Measurements from ENCODE around the gene WEE1. TPM values are rescaled to one million over a fixed set of nuclear protein-coding genes. Genes with fewer than 3 reads are reported as not detected.
A peak's percentile ranks its signal among the peaks of the same experiment; 100 is the strongest.

The WEE1 gene
- polyA plus RNA-seq, 1 donor (not counting 4 experiments of a cell fraction or from before 2014, with no cell fraction given): 39.2 TPM

DNA sequence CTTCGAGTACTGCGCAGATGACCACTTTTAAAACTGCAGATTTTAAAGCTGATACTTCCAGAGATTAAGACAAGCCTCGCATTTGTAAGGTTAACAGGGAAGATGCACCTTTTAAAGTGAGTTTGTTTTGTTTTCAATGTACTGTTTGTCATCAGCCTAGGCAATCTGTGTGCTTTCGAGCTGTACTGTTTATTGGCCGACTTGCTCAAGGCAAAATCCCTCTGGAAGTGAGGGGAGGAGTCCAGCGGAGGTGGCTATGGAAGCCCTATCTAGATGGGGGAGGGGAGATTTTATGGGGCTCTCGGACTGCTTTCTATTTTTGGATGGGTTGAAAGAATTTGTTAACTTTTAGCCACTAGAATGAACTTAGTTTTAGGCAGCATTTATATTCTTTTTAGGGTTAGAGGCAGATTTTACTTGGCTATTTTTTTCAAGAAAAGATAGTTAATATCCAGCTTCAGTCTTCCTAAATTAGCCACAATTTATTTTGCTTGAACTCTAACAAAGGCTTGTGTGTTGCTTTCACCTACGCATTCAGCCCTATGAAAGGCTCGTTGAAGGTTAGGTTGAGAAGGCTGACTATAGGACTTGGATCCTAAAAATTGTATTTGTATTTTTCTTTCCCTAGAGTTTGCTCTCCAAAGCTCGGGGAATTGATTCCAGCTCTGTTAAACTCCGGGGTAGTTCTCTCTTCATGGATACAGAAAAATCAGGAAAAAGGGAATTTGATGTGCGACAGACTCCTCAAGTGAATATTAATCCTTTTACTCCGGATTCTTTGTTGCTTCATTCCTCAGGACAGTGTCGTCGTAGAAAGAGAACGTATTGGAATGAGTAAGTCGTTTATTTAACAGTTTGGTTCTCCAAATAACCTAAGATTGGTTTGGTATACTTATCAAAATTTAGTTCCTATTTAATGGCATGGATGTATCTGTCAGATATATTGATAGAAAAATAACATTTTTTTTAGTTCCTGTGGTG, 2.1 kb downstream of the WEE1 start:
- dilution Hi-C loops (cut with MboI; ENCODE audit: extremely low pct_ligation_motif_present, low sequenced_read_pairs): no loop called here
- Histone ChIP-seq H3K9me3 (ENCODE audit: control insufficient read depth, low read depth, low read length) (no peaks in the 10 kb centered on the region), H3K9ac (ENCODE audit: control insufficient read depth, extremely low read depth, insufficient read depth, low read length) (peak overlapping the region; percentile 87), H3K4me3 (ENCODE audit: control insufficient read depth in 2 of 3, extremely low read depth in 1 of 3, insufficient read depth in 2 of 3, low read depth in 1 of 3, low read length in 3 of 3) (peak overlapping the region; percentile 71 to 86 (median 71)), H3K9me1 (ENCODE audit: control insufficient read depth, extremely low read depth, insufficient read depth, low read length) (no peaks in the 10 kb centered on the region), H3K27me3 (ENCODE audit: control insufficient read depth, extremely low read depth, insufficient read depth, low read length) (no peaks in the 10 kb centered on the region), H3K4me1 (ENCODE audit: control insufficient read depth, extremely low read depth, insufficient read depth, low read length) (peaks cover 28% of the 10 kb centered on the region), H3K4me2 (ENCODE audit: control insufficient read depth, extremely low read depth, insufficient read depth, low read depth, low read length) (peak overlapping the region; percentile 83), H3K27ac (ENCODE audit: control insufficient read depth, insufficient read depth, low read length) (peak overlapping the region; percentile 95), H3K79me2 (ENCODE audit: control insufficient read depth, insufficient read depth, low read length) (peaks cover 67% of the 10 kb centered on the region), H2AFZ (ENCODE audit: control insufficient read depth, low read length) (no peak overlapping the region), H3K36me3 (ENCODE audit: control insufficient read depth in 2 of 2, extremely low read depth in 1 of 2, insufficient read depth in 2 of 2, low read length in 2 of 2) (peaks cover 2 to 8% of the 10 kb centered on the region in 2 experiments), H4K20me1 (ENCODE audit: control insufficient read depth, extremely low read depth, insufficient read depth, low read length) (no peaks in the 10 kb centered on the region)
- peak; percentile 46 for FAIRE-seq
- TF ChIP-seq, protein P1, sequence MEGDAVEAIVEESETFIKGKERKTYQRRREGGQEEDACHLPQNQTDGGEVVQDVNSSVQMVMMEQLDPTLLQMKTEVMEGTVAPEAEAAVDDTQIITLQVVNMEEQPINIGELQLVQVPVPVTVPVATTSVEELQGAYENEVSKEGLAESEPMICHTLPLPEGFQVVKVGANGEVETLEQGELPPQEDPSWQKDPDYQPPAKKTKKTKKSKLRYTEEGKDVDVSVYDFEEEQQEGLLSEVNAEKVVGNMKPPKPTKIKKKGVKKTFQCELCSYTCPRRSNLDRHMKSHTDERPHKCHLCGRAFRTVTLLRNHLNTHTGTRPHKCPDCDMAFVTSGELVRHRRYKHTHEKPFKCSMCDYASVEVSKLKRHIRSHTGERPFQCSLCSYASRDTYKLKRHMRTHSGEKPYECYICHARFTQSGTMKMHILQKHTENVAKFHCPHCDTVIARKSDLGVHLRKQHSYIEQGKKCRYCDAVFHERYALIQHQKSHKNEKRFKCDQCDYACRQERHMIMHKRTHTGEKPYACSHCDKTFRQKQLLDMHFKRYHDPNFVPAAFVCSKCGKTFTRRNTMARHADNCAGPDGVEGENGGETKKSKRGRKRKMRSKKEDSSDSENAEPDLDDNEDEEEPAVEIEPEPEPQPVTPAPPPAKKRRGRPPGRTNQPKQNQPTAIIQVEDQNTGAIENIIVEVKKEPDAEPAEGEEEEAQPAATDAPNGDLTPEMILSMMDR (optimal IDR thresholded peaks at IDR 0.05 in 1 of 3, IDR thresholded peaks at IDR 0.05 in 1 of 3, conservative IDR thresholded peaks at IDR 0.05 in 1 of 3; ENCODE audit: extremely low read depth in 1 of 3, insufficient read depth in 2 of 3, low read length in 3 of 3): no peak
- no peak for TF ChIP-seq EZH2 (IDR thresholded peaks at IDR 0.05; ENCODE audit: low read length)
- DNase-seq (ENCODE audit: low read depth, low spot score): no peak

DNA sequence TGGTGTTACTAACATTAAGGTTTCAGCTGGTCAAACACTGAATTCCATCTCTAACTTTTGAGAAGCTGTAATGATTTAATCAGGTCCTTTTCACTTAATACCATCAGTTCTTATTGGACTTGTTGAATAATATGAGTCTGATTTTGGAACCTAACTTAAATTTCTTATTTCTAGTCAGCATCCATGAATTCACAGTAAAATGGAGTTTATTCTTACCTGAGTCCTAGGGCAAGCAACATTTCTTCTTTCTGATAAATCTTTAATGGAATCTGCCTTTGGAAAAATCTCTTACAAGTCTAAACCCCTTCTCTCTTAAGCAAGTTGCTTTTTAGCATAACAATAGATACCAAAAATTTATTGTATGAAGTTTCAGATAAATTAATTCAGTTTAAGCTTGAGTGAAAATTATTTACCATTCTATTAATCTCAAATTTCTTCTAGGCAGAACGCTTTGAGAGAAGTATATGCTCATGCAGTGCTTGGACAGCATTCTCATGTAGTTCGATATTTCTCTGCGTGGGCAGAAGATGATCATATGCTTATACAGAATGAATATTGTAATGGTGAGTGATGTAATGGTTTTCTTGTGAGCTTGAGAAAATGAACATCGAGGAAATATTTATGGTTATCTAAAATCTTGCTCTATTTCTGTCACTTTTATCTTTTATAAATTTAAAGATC, 3.4 kb downstream of the WEE1 start:
- H4K20me1 ChIP-seq (ENCODE audit: control insufficient read depth, extremely low read depth, insufficient read depth, low read length): no peaks in the 10 kb centered on the region
- peak overlapping the region; percentile 95 for H3K27ac ChIP-seq (ENCODE audit: control insufficient read depth, insufficient read depth, low read length)
- H3K4me3 ChIP-seq (ENCODE audit: control insufficient read depth in 2 of 3, extremely low read depth in 1 of 3, insufficient read depth in 2 of 3, low read depth in 1 of 3, low read length in 3 of 3): peak overlapping the region; percentile 71 to 86 (median 71)
- no peak overlapping the region for H2AFZ ChIP-seq (ENCODE audit: control insufficient read depth, low read length)
- FAIRE-seq (no peak), DNase-seq (ENCODE audit: low read depth, low spot score) (no peak)
- TF ChIP-seq, protein P1 (optimal IDR thresholded peaks at IDR 0.05 in 1 of 3, IDR thresholded peaks at IDR 0.05 in 1 of 3, conservative IDR thresholded peaks at IDR 0.05 in 1 of 3; ENCODE audit: extremely low read depth in 1 of 3, insufficient read depth in 2 of 3, low read length in 3 of 3): no peak
- TF ChIP-seq EZH2 (IDR thresholded peaks at IDR 0.05; ENCODE audit: low read length): no peak
- H3K9me3 ChIP-seq (ENCODE audit: control insufficient read depth, low read depth, low read length): no peaks in the 10 kb centered on the region
- H3K9me1 ChIP-seq (ENCODE audit: control insufficient read depth, extremely low read depth, insufficient read depth, low read length): no peaks in the 10 kb centered on the region
- peaks cover 15% of the 10 kb centered on the region for H3K4me1 ChIP-seq (ENCODE audit: control insufficient read depth, extremely low read depth, insufficient read depth, low read length)
- H3K9ac ChIP-seq (ENCODE audit: control insufficient read depth, extremely low read depth, insufficient read depth, low read length): peak overlapping the region; percentile 87
- peaks cover 79% of the 10 kb centered on the region for H3K79me2 ChIP-seq (ENCODE audit: control insufficient read depth, insufficient read depth, low read length)
- no peaks in the 10 kb centered on the region for H3K27me3 ChIP-seq (ENCODE audit: control insufficient read depth, extremely low read depth, insufficient read depth, low read length)
- dilution Hi-C loops (cut with MboI; ENCODE audit: extremely low pct_ligation_motif_present, low sequenced_read_pairs): no loop called here
- peak overlapping the region; percentile 83 for H3K4me2 ChIP-seq (ENCODE audit: control insufficient read depth, extremely low read depth, insufficient read depth, low read depth, low read length)
- peaks cover 8 to 16% of the 10 kb centered on the region in 2 experiments for H3K36me3 ChIP-seq (ENCODE audit: control insufficient read depth in 2 of 2, extremely low read depth in 1 of 2, insufficient read depth in 2 of 2, low read length in 2 of 2)
